ENCODE data around the gene JAKMIP2.
"Not testable (repeated sequence)": the region's sequence is repeated elsewhere in the genome, so short reads cannot be mapped to it uniquely, and the experiment has no call there.

Gene JAKMIP2

GRCh38 chr5:147782110-147783028 lies at the start of gene JAKMIP2:
Gene JAKMIP2 (minus strand): TSS chr5:147782728. CDS start chr5:147671806, 110,922 bp downstream.
- peak; percentile 39 for DNase-seq
- in situ Hi-C loops (cut with HindIII; ENCODE audit: low pct_ligation_motif_present, low pct_unique_long_range_greater_than_20kb, low sequenced_read_pairs): no loop called here

- DNase-seq: no peak
- in situ Hi-C loops (cut with HindIII; ENCODE audit: low pct_ligation_motif_present, low pct_unique_long_range_greater_than_20kb, low sequenced_read_pairs): no loop called here
Observed at GRCh38 chr5:147831465-147831864, 48.9 kb upstream of the JAKMIP2 start, which contains the start of gene SPINK1. Gene SPINK1 (minus strand): TSS chr5:147831671. CDS start chr5:147831577, 94 bp downstream.

DNA sequence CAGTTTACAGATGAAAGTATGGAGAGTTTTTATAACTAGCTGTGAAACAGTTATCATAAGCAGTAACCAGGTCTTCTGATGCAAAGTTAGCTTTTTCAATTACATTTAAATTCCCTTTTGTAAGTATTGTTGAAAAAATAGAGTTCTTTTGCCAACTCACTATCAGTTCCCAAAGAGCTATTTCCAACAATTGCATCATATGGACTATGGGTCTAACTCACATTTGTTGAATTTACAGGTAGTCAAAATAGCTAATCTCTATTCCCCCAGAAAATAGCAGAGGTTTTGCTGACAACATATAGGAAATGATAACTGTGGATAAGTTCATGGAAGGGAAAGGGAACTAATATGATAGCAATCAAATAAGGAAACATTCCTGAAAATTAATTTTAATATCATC lies 47.5 kb upstream of the JAKMIP2 start:
- in situ Hi-C loops (cut with HindIII; ENCODE audit: low pct_ligation_motif_present, low pct_unique_long_range_greater_than_20kb, low sequenced_read_pairs): no loop called here
- DNase-seq: no peak

GRCh38 chr5:147827017-147827416 lies 44.5 kb upstream of the JAKMIP2 start:
- in situ Hi-C loops (cut with HindIII; ENCODE audit: low pct_ligation_motif_present, low pct_unique_long_range_greater_than_20kb, low sequenced_read_pairs); DNase-seq: not testable (repeated sequence)

GRCh38 chr5:147826361-147826760 lies 43.8 kb upstream of the JAKMIP2 start:
- no peak for DNase-seq
- in situ Hi-C loops (cut with HindIII; ENCODE audit: low pct_ligation_motif_present, low pct_unique_long_range_greater_than_20kb, low sequenced_read_pairs): no loop called here

DNA sequence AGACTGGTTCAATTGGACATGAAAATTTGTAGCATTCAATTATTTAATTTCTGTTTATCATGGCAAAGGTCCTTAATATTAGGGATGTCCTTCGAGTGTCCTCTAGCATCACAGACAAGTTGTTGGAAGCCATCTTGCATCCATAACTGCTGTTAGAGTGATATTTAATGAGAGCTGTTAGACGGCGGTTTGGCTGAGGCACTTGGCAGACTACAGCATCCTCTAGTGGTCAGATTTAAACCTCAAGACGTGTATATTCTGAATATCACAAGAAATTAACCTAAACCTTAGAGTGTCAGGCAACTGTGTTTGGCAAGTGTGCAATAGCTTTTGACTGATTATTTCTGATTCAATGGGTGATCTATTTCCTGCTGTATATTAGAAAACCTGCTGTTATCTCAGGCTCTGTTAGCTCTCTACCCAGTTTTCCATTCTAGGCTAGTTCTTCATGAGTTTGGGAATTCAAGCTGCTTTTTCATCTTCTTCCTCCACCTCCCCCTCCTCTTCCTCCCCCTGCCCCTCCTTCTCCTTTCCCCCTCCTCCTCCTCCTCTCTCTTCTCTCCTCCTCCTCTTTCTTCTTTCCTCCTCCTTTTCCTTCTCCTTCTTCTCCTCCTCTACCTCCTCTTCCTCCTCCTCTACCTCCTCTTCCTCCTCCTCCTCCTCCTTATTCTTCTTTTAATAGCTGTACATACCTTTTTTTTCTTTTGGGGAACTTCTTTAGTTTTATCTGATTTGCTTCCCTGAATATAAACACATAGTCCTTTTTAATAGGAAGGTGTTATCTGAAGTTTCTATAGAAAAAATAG lies 40.4 kb upstream of the JAKMIP2 start:
- in situ Hi-C loops (cut with HindIII; ENCODE audit: low pct_ligation_motif_present, low pct_unique_long_range_greater_than_20kb, low sequenced_read_pairs): no loop called here
- DNase-seq: peak; percentile 48

GRCh38 chr5:147822222-147822621 lies 39.7 kb upstream of the JAKMIP2 start:
- DNase-seq; in situ Hi-C loops (cut with HindIII; ENCODE audit: low pct_ligation_motif_present, low pct_unique_long_range_greater_than_20kb, low sequenced_read_pairs): not testable (repeated sequence)

DNA sequence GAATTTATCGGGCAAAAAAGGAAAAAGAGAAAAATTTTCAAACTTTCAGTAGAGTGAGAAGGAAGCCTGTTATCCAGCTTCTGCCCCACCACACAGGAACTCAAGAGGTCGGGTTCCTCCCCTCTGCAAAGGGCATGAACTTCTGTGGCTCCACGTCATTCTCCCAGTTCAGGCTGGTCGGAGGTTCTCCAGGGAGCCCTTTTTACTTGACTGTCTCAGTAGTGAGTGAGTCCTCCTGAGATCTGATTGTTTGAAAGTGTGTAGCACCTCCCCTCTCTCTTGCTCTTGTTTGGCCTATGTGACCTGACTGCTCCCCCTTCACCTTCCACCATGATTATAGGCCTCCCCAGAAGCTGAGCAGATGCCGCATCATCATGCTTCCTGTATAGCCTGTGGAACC lies 39.2 kb upstream of the JAKMIP2 start:
- DNase-seq: no peak
- in situ Hi-C loops (cut with HindIII; ENCODE audit: low pct_ligation_motif_present, low pct_unique_long_range_greater_than_20kb, low sequenced_read_pairs): no loop called here

DNA sequence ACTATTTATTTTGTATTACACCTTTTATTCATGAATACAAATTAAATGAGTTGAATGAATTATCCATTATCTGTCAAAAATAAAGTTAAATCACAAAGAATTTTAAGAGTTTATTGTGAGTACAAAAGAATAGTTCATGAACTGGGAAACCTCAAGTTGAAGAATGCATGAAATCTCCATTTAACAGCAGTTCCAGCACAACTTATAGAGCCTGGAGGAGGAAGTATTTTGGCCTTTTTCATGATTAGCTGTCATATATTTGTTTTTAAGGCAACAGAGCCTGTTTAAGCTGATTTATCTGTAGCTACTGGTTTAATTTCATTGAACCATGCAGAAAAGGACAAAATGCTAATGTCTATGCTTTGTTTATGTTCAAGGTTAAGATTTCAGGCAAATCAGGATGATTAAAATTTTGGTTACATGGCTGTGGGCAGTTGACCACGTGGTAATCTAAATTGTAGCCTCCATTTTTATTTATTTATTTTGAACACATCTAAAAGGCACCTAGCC lies 36.8 kb upstream of the JAKMIP2 start:
- in situ Hi-C loops (cut with HindIII; ENCODE audit: low pct_ligation_motif_present, low pct_unique_long_range_greater_than_20kb, low sequenced_read_pairs): no loop called here
- no peak for DNase-seq

GRCh38 chr5:147818290-147818689 lies 35.8 kb upstream of the JAKMIP2 start:
- in situ Hi-C loops (cut with HindIII; ENCODE audit: low pct_ligation_motif_present, low pct_unique_long_range_greater_than_20kb, low sequenced_read_pairs): no loop called here
- no peak for DNase-seq

DNA sequence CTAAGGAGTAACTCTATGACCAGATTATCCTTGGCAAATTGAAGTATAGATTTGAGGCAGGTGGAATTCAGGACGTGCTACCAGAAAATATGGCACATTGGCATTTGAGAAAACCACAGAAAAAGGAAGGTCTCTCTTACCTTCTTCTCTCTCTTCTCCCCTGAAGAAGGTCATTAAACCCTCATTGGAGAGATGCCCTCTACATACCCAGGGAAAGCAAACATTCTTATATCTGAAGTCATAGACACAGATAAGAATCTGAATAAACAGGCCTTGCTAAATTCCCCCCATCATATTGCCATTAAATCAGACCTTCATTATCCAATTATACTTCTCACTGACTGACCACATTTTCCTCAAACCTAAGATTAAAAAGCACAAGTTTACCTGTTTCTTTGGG lies 31.2 kb upstream of the JAKMIP2 start:
- no peak for DNase-seq
- in situ Hi-C loops (cut with HindIII; ENCODE audit: low pct_ligation_motif_present, low pct_unique_long_range_greater_than_20kb, low sequenced_read_pairs): no loop called here

DNA sequence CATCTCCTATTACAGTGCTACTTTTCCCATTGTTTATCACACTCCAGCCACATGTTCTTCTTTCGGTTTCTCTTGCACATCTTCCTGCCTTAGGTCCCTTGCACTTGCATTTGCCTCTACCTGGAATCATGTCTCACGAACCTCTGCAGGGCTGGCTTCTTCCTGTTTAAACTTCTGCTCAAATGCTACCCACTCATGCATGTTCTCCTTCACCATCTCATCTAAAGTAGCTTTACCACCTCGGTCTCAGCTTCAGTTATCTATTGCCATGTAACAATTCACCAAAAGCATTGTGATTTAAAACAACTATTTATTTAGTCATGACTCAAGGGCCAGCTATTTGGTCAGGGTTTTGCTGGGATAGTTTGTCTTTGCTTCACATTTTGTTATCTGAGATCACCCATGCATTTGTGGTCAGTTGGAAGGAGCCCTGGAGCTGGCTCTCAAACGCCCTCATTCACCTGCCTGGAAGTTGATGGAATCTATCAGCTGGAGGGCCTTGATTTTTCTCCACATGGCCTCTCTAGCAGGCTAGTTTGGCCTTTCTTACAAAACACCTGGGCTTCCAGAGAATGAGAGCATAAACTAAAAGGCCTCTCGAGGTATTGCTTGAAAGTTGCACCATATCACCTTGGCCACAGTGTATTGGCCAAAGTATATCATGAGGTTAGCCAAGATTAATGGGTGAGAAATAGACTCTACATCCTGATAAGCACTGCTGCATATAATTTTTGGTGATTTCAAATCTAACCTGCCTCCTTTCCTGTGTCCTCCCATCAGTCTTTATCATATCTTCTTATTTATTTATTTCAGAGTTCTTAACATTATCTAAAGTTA lies 27.5 kb upstream of the JAKMIP2 start:
- in situ Hi-C loops (cut with HindIII; ENCODE audit: low pct_ligation_motif_present, low pct_unique_long_range_greater_than_20kb, low sequenced_read_pairs): no loop called here
- DNase-seq: no peak

DNA sequence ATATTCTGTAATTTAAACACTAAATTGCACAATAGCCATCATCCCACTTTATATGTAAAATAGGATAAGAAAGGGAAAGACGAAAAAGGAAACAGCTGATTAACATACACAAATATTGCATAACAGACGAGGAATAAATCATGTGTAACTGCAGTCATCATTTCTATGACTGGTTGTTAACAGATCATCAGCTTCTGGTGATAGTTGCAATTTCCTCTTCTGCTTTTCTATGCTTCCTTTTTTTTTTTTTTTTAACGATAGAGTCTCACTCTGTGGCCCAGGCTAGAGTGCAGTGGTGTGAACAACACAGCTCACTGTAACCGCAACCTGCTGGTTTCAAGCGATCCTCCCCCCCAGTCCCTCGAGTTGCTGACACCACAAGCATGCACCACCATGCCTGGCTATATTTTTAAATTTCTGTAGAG lies 22.5 kb upstream of the JAKMIP2 start:
- in situ Hi-C loops (cut with HindIII; ENCODE audit: low pct_ligation_motif_present, low pct_unique_long_range_greater_than_20kb, low sequenced_read_pairs): no loop called here
- DNase-seq: no peak

DNA sequence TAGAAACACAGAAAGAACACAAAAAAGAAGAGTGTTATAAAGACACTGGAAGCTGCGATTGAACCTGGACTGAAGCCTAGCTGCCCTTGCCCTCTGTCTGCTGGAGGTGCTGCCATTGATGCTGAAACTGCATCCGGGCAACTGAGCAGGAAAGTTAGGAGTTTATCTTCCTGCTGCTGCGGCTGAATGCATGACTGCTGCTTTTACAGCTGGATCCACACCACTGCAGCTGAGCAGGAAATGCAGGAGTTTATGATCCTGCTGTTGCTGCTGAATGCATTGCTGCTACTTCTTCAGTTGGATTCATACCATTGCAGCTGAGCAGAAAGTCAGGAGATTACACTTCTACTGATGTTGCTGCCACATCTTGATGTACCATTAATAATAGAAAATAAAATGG lies 21.8 kb upstream of the JAKMIP2 start:
- DNase-seq: no peak
- in situ Hi-C loops (cut with HindIII; ENCODE audit: low pct_ligation_motif_present, low pct_unique_long_range_greater_than_20kb, low sequenced_read_pairs): no loop called here

GRCh38 chr5:147803926-147804325 lies 21.4 kb upstream of the JAKMIP2 start:
- in situ Hi-C loops (cut with HindIII; ENCODE audit: low pct_ligation_motif_present, low pct_unique_long_range_greater_than_20kb, low sequenced_read_pairs): no loop called here
- no peak for DNase-seq

DNA sequence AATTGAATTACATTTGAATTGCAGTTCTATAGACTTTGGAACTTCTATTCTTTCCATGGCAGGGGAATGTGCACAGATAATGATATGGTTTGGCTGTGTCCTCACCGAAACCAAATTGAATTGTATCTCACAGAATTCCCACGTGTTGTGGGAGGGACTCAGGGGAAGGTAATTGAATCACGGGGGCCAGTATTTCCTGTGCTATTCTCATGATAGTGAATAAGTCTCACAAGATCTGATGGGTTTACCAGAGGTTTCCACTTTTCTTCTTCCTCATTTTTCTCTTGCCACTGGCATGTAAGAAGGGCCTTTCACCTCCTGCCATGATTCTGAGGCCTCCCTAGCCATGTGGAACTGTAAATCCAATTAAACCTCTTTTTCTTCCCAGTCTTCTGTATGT lies 20.6 kb upstream of the JAKMIP2 start:
- in situ Hi-C loops (cut with HindIII; ENCODE audit: low pct_ligation_motif_present, low pct_unique_long_range_greater_than_20kb, low sequenced_read_pairs); DNase-seq: not testable (repeated sequence)

- DNase-seq: no peak
- in situ Hi-C loops (cut with HindIII; ENCODE audit: low pct_ligation_motif_present, low pct_unique_long_range_greater_than_20kb, low sequenced_read_pairs): no loop called here
Observed at GRCh38 chr5:147801461-147801860, 18.9 kb upstream of the JAKMIP2 start.

GRCh38 chr5:147800491-147800890 lies 18.0 kb upstream of the JAKMIP2 start:
- DNase-seq: no peak
- in situ Hi-C loops (cut with HindIII; ENCODE audit: low pct_ligation_motif_present, low pct_unique_long_range_greater_than_20kb, low sequenced_read_pairs): no loop called here

Data from ACHN (cell line).